ENCODE data around the gene KIF15.
"Not testable (repeated sequence)": the region's sequence is repeated elsewhere in the genome, so short reads cannot be mapped to it uniquely, and the experiment has no call there.

The KIF15 gene

GRCh38 chr3:44761424-44762169 is at the start of gene KIF15, which contains the start of gene KIAA1143:
KIF15 (plus strand) TSS chr3:44761794; CDS start chr3:44761866, 72 bp downstream.
KIAA1143 (minus strand) TSS chr3:44761619; CDS start chr3:44761602, 17 bp downstream.
- peak; percentile 90 for DNase-seq

- peak; percentile 82 for DNase-seq
These were observed 49.0 kb upstream of the KIF15 start, which contains the start of gene ZNF502 for GRCh38 chr3:44712455-44713075. ZNF502 (plus strand) TSS chr3:44712660; CDS start chr3:44720262, 7,602 bp downstream.

DNA sequence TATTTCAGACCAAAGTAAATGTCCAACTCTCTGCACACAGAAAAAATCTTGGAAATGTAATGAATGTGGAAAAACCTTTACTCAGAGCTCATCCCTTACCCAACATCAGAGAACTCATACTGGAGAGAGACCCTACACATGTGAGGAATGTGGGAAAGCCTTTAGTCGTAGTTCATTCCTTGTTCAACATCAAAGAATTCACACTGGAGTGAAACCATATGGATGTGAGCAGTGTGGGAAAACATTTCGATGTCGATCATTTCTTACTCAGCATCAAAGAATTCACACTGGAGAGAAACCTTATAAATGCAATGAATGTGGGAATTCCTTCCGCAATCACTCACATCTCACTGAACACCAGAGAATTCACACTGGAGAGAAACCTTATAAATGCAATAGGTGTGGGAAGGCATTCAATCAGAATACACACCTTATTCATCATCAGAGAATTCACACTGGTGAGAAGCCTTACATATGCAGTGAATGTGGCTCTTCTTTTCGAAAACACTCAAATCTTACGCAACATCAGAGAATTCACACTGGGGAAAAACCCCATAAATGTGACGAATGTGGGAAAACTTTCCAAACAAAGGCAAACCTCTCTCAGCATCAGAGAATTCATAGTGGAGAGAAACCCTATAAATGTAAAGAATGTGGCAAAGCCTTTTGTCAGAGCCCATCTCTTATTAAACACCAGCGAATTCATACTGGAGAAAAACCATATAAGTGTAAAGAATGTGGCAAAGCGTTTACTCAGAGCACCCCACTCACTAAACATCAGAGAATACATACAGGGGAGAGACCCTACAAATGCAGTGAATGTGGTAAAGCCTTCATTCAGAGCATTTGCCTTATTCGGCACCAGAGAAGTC is 40.1 kb upstream of the KIF15 start:
- DNase-seq = no peak

- no peak for DNase-seq
These were observed 39.5 kb upstream of the KIF15 start for GRCh38 chr3:44722103-44722401.

DNA sequence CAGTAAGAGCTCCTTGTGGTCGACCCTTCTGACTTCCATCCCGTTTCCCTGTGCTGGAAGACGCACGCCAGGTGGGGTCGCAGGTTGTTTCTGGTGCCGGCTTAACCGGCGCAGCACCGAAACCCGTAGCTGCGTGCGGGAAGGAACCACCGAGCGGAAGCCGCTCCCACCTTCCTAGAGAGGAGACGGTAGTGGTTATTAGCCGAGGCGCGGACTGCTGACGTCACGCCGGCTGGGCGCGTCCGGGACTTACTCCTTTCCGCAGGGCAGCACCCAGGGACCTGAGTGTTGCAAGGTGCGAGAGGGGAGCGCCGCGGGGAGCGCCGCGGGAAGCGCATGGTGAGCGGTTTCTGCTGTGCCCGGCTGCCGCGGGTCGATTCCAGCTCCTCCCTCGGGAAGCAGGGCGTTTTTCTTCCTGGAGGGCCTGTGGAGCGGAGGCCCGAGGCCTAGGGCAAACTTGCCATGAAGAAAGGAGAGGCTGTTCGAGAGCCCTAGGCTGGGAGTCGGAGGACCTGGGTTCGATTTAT is 32.1 kb upstream of the KIF15 start, which contains the start of gene ZNF501:
Gene ZNF501, plus strand, starts transcription at position 252 of the 527 bp plus-strand sequence. CDS start 4,787 bp downstream, outside the sequence.
- DNase-seq = peak; percentile 80

DNA sequence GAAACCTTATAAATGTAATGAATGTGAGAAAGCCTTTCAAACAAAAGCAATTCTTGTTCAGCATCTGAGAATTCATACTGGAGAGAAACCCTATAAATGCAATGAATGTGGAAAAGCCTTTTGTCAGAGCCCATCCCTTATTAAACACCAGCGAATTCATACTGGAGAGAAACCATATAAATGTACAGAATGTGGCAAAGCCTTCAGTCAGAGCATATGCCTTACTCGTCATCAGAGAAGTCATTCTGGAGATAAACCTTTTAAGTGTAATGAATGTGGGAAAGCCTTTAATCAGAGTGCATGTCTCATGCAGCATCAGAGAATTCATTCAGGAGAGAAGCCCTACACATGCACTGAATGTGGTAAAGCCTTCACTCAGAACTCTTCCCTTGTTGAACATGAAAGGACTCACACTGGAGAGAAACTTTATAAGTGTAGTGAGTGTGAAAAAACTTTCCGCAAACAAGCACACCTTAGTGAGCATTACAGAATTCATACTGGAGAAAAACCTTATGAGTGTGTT is 26.9 kb upstream of the KIF15 start:
- no peak for DNase-seq

DNA sequence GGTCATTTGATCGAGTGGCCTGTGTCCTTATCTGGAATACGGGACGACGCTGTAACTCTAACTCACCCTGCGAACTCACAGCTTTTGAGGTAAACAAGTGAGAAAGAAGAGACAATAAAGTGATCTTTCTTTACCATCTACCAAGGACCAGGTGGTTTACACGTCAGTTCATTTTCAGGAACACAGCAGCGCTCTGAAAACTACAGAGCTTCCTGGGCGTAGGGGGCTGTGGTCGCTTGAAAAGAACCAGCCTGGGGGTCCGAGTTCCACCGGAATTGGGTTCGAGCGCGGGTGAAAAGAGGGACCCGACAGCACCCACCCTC is 532 bp upstream of the KIF15 start:
- DNase-seq = no peak

DNA sequence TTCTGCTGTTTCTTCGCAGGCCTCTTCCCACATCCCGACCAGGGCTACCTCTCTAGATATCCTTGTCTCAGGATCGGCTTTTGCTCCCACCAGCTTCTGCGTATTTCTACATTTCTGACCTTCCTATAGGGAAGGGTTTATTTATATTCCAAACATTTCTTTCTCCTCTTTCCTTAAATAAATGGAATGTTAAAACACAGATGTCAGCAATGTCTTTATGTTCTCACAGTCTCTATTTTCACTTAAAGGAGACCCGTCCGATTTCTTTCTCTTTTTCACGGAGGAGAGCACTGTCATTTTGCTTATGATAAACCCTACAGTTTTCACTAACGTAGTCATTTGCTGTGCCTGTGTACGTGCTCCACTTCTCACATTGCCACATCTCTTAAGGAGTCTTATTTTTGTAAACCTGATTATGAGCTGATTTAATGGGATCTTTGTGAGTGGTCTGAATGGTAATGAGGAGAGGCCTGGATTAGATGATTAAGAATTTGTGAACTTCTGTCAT is 630 bp downstream of the KIF15 start:
- DNase-seq = no peak

DNA sequence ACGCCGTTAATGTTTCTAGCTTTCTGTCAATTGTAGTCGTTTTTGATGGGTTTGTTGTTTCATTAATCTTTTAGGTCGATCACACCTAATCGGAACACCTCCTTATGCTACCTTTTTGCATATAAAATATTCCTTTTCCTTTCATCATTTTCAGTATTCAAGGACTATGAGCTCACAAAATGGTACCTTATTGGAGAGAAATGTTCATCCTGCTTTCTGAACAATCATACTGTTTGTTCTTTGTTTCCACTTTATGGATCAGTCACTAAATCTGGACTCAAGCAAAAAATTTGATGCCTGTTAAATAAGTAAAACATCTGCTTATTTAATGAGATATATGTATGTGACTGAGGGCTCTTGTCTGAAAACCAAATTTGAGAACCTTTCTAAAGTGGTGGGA is 1.1 kb downstream of the KIF15 start:
- DNase-seq = no peak

DNA sequence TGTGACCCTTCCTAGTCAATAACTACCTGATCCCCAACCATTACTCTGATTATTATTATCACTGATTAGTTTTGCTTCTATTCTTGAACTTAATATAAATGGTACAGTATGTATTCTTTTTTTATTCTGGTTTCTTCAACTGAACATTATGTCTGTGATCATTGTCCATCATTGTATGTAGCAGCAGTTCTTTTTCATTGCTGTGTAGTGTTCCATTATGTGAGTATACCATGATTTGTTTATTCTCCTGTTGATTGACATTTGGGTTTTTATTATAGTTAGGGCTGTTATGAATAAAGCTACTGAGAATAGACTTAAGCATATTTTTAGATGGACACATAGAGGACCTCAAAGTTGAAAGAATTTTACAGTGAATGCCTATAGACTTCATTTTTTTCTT is 2.7 kb downstream of the KIF15 start:
- DNase-seq = no peak

DNA sequence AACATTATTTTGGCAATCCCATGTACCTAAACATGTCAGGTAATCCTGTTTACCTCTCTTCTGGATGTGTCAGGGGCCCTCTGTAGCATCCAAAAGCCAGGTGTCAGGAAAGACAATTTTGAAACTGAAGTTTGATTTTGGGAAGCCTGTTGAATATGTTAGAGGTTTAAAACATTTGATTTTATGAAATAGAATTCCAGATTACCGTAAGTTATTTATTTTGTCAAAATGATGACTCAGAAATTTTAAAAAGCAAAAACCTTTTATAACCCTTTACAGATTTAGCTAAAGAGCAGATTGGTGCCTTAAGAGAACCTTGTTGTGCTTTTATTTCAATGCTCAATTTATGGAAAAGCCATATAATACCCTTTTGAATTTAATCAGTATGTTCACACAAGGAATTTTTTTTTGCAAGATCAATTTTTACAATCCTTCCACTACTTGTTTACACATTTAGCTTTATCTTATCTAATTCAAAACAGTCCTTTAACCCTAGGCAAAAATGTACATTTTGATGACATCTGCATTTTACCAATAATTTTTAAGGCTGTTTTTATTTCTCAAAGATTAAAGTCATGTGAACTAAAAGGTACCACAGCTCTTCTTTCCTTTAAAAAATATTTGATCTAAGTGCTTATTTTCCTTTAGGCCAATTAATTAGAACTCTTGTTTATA is 10.0 kb downstream of the KIF15 start:
- no peak for DNase-seq

DNA sequence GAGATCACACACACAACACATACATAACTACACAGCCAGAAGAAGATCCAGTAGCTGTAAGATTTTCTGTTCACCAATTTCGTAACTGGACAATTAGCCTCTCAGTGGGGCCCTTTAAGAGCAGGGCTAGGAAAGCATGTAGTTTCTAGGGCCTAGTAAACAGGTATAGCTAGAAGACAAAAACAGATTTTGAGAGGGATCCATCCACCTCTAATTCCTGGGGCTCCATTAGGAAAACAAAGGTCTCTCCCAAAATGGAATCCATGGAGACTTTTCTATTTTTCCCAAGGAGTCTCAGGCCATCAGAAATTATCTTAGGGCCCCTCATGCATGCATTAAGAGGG is 10.5 kb downstream of the KIF15 start:
- DNase-seq = no peak

GRCh38 chr3:44782891-44783290 is 21.3 kb downstream of the KIF15 start:
- DNase-seq = no peak

- DNase-seq = peak; percentile 1
These were observed 33.6 kb downstream of the KIF15 start for GRCh38 chr3:44795197-44795596.

- no peak for DNase-seq
These were observed 40.4 kb downstream of the KIF15 start for GRCh38 chr3:44802011-44802410.

- no peak for DNase-seq
These were observed 41.7 kb downstream of the KIF15 start for GRCh38 chr3:44803298-44803697.

DNA sequence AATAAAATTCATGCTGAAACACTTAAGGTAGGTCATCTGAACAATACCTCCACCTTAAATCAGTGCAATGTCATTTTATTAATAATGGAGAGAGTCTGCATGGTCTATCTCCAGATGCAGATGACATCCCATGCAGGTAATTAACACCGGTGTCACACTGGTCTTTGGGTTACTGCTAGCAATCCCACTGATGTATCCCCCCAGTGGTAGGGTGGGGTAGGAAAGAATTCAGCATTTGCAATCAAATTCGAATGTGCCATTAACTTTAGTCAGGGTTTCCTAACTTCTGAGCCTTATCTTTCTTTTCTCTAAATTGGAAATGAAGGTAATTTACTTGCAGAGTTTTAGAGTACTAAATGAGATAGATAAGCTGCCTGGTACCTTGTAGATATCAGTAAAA is 44.4 kb downstream of the KIF15 start:
- DNase-seq = no peak

DNA sequence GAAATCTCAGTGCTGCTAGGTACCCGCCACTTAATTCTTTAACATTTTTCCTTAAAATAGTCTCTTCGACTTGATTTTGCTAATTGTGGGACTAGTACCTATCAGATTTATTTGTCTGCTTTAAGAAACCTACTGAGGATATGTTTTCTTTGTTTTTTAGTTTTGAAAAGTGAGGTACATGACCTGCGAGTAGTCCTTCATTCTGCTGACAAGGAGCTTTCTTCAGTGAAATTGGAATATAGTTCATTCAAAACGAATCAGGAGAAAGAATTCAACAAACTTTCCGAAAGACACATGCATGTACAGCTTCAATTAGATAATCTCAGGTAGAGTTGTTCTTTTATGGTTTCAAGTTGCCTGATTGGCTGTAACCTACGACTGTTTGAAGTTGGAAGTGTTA is 53.2 kb downstream of the KIF15 start:
- no peak for DNase-seq

DNA sequence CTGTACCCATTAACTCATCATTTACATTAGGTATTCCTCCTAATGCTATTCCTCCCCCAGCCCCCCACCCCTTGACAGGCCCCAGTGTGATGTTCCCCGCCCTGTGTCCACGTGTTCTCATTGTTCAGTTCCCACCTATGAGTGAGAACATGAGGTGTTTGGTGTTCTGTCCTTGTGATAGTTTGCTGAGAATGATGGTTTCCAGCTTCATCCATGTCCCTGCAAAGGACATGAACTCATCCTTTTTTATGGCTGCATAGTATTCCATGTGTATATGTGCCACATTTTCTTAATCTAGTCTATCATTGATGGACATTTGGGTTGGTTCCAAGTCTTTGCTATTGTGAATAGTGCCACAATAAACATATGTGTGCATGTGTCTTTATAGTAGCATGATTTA is 54.7 kb downstream of the KIF15 start:
- DNase-seq = not testable (repeated sequence)

DNA sequence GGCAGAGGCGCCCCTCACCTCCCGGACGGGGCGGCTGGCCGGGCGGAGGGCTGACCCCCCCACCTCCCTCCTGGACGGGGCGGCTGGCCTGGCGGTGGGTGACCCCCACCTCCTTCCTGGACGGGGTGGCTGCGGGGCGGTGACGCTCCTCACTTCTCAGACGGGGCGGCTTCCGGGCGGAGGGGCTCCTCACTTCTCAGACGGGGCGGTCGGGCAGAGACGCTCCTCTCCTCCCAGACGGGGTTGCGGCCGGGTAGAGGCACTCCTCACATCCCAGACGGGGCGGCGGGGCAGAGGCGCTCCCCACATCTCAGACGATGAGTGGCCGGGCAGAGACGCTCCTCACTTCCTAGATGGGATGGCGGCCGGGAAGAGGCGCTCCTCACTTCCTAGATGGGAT is 59.6 kb downstream of the KIF15 start:
- DNase-seq = not testable (repeated sequence)

GRCh38 chr3:44825264-44825925 is 63.8 kb downstream of the KIF15 start:
- DNase-seq = peak; percentile 40

DNA sequence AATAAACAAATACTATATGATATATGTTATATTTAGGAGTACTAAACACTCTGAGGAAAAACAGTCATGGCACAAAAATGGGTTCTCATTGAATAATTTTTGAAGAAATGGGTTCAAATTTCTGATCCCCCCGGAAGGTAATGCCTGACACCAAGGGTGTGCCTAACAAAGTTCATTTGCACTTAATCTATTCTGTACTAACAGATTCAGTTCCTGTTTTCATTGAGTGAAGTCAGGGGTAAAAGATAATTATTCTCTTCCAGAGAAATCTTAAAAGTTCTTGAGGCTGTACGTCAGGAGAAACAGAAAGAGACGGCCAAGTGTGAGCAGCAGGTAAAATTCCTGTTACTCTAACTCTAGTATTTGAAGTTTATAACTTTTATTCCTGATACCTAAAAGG is 65.6 kb downstream of the KIF15 start:
- no peak for DNase-seq

Data from NCI-H226 (cell line).